ENCODE data around the gene SECTM1. TPM values are rescaled to one million over a fixed set of nuclear protein-coding genes. Genes with fewer than 3 reads are reported as not detected.

SECTM1 gene
- total and polyA plus RNA-seq, 7 donors: 0.70 to 2.3 (median 1.2) TPM

DNA sequence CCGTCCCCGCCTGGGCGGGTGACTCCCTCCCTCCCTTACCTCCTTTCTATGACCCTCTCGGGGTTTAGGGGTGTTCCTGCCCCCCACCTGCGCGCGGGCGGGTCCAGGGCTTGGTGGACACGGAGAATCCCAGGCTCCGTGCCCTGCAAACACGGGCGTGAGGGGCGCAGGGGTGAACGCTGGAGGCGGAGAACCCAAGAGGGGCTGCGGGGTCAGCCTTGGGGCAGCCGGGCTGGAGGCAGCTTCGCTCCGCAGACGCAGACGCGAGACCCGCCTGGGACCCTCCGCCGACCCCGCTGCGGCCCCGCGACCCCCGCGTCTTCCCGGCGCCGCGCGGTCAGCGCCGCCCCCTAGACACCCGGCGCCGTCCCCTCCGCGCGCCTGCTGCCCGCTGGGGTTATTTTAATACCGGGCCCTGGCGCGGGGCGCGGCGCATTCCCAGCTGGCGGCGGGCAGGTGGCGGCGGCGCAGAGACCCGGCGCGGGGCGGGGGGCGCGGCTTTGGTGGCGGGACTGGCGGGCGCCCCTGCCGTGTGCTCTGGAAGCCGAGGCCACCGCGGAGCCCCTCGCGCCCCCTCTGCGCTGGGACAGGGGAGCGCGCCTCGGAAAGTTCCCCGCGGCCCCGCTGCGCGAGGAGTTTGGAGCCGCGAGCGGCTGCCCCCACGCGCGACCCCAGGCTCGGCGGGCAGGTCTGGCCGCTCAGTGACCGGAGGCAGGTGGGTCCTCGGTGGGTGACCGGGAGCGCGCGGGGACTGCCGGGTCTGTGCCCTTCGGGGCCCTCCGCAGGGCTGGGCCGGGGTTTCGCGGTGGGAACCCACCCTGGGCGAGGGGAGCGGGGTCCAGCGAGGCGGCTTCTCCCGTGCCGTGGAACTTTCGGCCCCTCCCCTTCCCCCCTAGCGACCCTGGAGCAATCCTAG, 38.0 kb upstream of the SECTM1 start, which contains the start of gene UTS2R:
Gene UTS2R (plus strand): TSS at position 433 of the 916 bp plus-strand sequence. CDS start 2,560 bp downstream, outside the sequence.
- Histone ChIP-seq H3K36me3 (ENCODE audit: insufficient read depth in 1 of 2, low read depth in 1 of 2) (no peaks in the 10 kb centered on the region), H3K4me3 (peak within 1 kb of the TSS; percentile 62), H3K4me1 (peaks cover 12% of the 10 kb centered on the region), H3K9me3 (no peaks in the 10 kb centered on the region), H3K27me3 (ENCODE audit: insufficient read depth in 3 of 3, low read length in 2 of 3) (peaks cover 0 to 73% (median 24%) of the 10 kb centered on the region in 3 donors), H3K27ac (no peak within 1 kb of the TSS)
- intact Hi-C loops (cut with DNase I): no loop called here
- ATAC-seq (peak; percentile 39 to 75 (median 72)), DNase-seq (peak in 1 of 2 donors; percentile 54)
- TF ChIP-seq, protein P1, sequence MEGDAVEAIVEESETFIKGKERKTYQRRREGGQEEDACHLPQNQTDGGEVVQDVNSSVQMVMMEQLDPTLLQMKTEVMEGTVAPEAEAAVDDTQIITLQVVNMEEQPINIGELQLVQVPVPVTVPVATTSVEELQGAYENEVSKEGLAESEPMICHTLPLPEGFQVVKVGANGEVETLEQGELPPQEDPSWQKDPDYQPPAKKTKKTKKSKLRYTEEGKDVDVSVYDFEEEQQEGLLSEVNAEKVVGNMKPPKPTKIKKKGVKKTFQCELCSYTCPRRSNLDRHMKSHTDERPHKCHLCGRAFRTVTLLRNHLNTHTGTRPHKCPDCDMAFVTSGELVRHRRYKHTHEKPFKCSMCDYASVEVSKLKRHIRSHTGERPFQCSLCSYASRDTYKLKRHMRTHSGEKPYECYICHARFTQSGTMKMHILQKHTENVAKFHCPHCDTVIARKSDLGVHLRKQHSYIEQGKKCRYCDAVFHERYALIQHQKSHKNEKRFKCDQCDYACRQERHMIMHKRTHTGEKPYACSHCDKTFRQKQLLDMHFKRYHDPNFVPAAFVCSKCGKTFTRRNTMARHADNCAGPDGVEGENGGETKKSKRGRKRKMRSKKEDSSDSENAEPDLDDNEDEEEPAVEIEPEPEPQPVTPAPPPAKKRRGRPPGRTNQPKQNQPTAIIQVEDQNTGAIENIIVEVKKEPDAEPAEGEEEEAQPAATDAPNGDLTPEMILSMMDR (IDR thresholded peaks at IDR 0.05): no peak
- 0 to 2% (median 2%) methylated on average over 70 to 109 of the region's 109 CpGs for WGBS, 3 donors

DNA sequence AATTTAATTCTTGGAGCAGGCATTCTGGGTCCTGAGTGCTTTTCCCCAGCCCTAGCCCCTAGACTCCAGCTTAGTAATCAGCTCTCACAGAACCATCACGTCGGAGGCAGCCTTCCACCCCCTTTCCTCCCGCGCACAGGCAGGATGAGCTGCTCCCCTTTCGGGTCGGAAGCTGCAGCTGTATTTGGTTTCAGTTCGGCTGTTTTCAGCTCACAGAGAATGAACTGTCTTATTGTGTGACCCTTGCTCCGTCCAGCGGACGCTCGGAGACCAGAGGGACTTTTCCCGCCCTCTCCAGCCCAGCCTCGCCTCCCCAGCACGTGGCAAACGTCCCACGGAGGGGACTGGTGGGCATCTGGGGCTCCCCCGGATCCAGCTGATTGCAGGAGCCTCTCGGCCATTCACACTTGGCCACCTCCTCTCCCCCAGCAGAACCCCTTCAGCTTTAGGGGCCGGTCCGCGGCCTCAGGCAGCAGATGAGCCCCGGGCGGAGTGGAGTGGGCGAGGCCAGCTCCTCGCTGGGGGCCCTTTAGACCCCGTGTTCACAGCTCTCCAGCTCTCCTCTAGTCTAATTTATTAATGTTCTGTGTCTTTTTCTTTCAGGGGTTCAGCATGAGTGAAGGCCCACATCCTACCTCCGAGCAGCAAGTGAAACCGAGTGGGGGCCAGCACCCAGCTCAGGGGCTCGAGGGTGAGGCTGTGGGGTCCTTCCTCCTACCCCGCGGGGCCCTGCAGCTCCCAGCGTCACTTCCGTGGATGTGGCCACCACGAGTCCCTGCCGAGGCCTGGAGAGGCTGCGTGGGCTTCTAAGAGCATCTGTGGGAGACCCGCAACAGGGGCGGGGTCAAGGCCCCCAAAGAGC, 37.1 kb upstream of the SECTM1 start:
- peak in 1 of 2 donors; percentile 52 for DNase-seq
- TF ChIP-seq, protein P1 (IDR thresholded peaks at IDR 0.05): no peak
- intact Hi-C loops (cut with DNase I): no loop called here
- peak in 3 of 4 donors; percentile 20 to 34 (median 28) for ATAC-seq
- 11 to 15% (median 12%) methylated on average over 35 to 38 of the region's 38 CpGs for WGBS, 3 donors
- Histone ChIP-seq H3K36me3 (ENCODE audit: insufficient read depth in 1 of 2, low read depth in 1 of 2) (no peaks in the 10 kb centered on the region), H3K4me1 (peaks cover 12% of the 10 kb centered on the region), H3K27me3 (ENCODE audit: insufficient read depth in 3 of 3, low read length in 2 of 3) (peaks cover 0 to 65% (median 26%) of the 10 kb centered on the region in 3 donors), H3K27ac (no peak overlapping the region), H3K4me3 (peak overlapping the region; percentile 62), H3K9me3 (no peaks in the 10 kb centered on the region)

DNA sequence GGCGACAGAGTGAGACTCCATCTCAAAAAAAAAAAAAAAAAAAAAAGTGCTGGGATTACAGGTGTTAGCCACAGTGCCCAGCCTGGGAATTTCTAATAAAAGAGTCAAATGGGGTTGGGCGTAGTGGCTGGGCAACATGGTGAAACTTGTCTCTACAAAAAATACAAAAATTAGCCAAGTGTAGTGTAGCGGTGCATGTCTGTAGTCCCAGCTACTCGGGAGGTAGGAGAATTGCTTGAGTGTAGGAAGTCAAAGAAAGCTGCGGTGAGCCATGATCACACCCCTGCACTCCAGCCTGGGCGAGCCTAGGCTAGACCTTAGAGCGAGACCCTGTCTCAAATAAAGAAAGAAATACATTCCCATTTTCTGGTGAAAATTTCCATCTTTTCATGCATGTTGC, 35.6 kb upstream of the SECTM1 start:
- H3K4me1 ChIP-seq: peaks cover 12% of the 10 kb centered on the region
- TF ChIP-seq, protein P1 (IDR thresholded peaks at IDR 0.05): no peak
- peaks cover 0 to 51% (median 19%) of the 10 kb centered on the region in 3 donors for H3K27me3 ChIP-seq (ENCODE audit: insufficient read depth in 3 of 3, low read length in 2 of 3)
- no peak for DNase-seq
- no peak overlapping the region for H3K27ac ChIP-seq
- H3K4me3 ChIP-seq: no peak overlapping the region
- WGBS, 3 donors: 95 to 97% (median 96%) methylated on average over 6 of the region's 7 CpGs
- intact Hi-C loops (cut with DNase I): no loop called here
- H3K36me3 ChIP-seq (ENCODE audit: insufficient read depth in 1 of 2, low read depth in 1 of 2): no peaks in the 10 kb centered on the region
- ATAC-seq: no peak
- H3K9me3 ChIP-seq: no peaks in the 10 kb centered on the region

DNA sequence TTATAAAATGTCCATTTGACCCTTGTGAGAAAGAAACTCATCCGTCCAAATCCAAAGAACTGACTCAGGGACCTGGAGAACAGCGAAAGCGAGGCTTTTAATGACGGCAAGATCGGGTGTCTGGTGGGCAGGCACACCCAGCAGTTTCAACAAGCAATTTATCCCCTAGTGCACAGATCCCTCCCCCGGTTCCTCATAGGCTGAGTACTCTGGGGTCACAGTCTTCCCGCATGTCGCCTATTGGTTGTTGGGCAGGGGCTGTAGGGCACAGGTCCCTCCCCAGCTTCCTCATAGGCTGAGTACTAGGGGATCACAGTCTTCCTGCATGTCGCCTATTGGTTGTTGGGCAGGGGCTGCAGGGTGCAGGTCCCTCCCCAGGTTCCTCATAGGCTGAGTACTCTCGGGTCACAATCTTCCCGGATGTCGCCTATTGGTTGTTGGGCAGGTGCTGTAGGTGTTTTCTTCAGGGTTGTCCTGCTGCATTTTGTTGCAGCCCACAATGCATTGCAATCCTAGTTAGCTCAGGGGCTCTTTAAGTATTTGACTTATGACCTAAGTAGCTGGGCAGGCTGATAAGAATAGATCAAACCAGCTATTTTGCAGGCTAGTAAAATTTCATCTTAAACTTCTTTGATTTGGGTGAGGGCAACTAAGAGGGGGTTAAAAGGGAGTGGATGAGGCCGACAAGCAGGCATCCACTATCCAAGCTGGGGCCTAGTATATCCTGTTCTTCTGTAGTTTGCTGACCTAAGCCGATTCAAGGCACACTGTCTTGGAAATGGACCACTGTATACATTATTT, 34.4 kb upstream of the SECTM1 start:
- H3K27me3 ChIP-seq (ENCODE audit: insufficient read depth in 3 of 3, low read length in 2 of 3): peaks cover 0 to 49% (median 19%) of the 10 kb centered on the region in 3 donors
- no peaks in the 10 kb centered on the region for H3K36me3 ChIP-seq (ENCODE audit: insufficient read depth in 1 of 2, low read depth in 1 of 2)
- no peak overlapping the region for H3K4me3 ChIP-seq
- H3K4me1 ChIP-seq: peaks cover 12% of the 10 kb centered on the region
- TF ChIP-seq, protein P1 (IDR thresholded peaks at IDR 0.05): no peak
- WGBS, 3 donors: 87 to 93% (median 91%) methylated on average over 14 of the region's 14 CpGs
- no peak overlapping the region for H3K27ac ChIP-seq
- H3K9me3 ChIP-seq: no peaks in the 10 kb centered on the region
- intact Hi-C loops (cut with DNase I): no loop called here
- DNase-seq (no peak), ATAC-seq (no peak)

All from psoas muscle (tissue), 8 donors.